Measurements from ENCODE around the gene NPIPA1.
"Not testable (repeated sequence)": the region's sequence is repeated elsewhere in the genome, so short reads cannot be mapped to it uniquely, and the experiment has no call there.

GRCh38 chr16:14919837-14920600, 17.2 kb upstream of the NPIPA1 start:
- not testable (repeated sequence) for TF ChIP-seq CTCF, POLR2A (IDR thresholded peaks at IDR 0.05)
